Activated naive CD8-positive, alpha-beta T cell treated with anti-CD3 and anti-CD28 coated beads, Interleukin-2, amount 50 U/mL, for 16 hours (primary cell): Measurements from ENCODE around the gene SLAMF1.
A peak's percentile ranks its signal among the peaks of the same experiment; 100 is the strongest.
"Not testable (repeated sequence)": the region's sequence is repeated elsewhere in the genome, so short reads cannot be mapped to it uniquely, and the experiment has no call there.

Source experiments
- DNase-seq: peaks from one replicate; pipeline ENCODE4 v3.0.0-alpha.2; 2020; ENCODE audit warnings: low read depth, low spot score

Gene SLAMF1

GRCh38 chr1:160640359-160641123 lies 6.3 kb downstream of the SLAMF1 start:
- DNase-seq = no peak

- no peak for DNase-seq
These were observed 7.2 kb downstream of the SLAMF1 start for GRCh38 chr1:160639652-160640051.

- DNase-seq = no peak
These were observed 7.9 kb downstream of the SLAMF1 start for GRCh38 chr1:160638926-160639325.

DNA sequence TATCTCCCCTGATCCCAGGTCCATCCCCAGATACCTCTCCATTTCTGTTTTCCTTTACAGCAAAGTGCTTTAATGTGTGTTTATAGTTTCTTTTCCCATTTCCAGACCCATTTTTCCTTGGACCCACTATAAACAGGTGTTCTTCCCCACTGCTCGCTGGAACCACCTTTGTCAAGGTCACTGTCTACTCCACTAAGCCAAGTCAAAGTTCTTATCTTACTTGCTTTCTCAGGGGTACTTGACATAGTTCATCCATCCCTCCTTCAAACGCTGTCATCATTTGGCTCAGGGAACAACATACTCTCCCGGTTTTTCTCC lies 8.3 kb downstream of the SLAMF1 start:
- no peak for DNase-seq

- DNase-seq = no peak
These were observed 8.9 kb downstream of the SLAMF1 start for GRCh38 chr1:160637821-160638539.

- DNase-seq = no peak
These were observed 9.8 kb downstream of the SLAMF1 start for GRCh38 chr1:160637065-160637464.

DNA sequence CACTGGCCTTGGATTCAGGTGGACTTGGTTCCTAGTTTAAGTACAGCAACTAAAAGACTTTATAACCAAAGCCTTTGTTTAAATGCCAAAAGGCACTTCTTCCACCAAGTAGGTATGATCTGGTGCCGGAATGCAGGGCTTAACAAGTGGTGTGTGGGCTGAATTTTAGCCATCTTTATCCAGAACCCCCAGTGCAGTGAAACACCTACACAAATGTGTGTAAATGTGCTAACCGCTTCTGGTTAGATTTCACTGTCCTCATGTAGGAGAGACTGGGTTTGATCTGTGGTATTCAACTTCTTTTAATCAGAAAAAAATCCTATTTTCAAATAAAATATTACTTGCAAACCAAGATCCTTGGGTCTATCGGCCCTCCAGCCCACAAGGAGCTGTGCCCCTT lies 10.3 kb downstream of the SLAMF1 start:
- no peak for DNase-seq

DNA sequence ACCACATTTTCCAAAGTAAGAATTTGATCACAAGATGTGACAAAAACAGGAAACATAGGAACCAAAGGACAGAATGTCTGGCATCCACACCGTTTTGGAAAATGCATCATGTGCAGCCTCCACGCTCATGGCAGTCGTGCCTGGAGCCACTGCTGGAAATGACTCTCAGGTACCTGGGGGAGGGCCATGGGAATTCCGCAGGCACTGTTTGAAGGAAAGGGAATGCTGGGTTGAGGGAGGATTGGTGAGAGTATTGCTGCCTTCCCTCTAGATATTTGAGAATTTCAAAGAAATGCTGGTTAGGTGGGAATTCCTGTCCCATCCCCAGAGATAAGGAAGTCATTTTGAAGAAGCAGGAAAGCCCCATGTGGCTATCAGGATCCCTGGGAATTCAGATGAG lies 10.8 kb downstream of the SLAMF1 start:
- DNase-seq = no peak

DNA sequence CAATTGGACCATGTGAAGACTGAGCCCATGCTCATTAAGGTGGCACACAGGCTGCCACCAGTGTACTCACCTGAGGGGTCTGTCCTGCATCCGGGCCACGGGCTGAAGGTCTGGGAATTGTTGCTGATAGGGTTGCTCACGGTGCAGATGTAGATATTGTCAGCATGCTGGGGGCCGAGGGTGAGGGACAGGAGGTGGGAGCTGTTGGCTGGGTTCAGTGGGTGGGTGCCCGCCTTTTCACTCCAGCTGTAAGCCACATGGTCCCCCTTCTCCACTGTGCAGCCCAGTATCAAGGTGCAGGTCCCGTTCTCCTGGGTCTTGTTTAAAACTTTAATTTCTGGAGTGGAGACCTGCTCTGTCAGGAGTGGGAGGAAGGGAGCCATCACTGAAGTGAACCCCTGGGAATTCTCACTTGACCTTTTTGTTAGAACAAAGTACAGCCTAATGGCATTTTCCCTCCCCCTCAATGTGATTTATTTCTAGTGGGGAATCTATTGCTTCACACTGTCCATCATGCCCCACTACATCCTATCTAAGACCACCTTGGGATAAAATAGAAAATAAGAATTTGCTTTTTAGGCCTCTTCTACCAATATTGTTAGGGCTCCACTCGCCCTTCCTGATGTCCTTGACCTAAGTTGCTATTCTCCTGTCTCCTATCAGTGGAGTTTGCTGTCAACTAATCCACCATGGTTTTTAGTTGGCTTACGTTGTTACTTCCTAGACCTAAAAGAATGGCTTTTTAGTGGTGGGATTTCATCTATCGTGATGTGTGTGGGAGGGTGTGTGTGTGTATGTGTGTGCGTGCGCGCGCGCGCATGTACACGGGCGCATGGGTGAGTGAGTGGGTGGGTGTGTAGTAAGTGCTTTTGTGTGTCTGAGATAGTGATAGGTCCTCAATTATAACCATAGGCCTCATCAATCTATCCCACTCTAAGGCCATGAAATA lies 12.0 kb downstream of the SLAMF1 start:
- no peak for DNase-seq

DNA sequence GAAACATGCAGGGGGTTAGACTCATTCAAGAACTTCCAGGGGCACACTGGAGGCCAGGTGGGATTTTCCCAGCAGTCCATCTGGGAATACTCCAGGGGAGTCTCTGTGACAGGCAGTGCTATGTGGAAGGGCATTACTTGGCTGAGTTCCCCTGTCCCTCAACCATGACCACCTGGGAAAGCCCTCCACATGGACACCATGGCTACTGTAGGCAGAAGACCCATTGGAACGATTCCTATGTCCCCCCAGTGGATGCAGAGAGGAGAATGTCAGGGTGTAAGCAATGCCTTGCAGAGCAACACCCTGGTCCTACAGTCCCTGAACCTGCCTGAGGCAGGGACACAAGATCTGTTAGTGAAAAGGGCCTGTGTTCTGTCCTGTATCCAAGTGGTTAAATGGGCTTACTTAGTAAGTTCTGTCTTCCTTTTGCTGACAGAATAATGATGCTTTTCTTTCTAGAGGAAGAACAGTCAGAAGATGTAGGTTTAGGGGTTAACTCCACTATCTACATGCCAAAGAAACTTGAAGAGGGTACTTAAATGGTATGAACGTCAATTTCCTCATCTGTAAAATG lies 13.4 kb downstream of the SLAMF1 start:
- DNase-seq = no peak

- DNase-seq = no peak
These were observed 14.7 kb downstream of the SLAMF1 start for GRCh38 chr1:160631983-160632625.

DNA sequence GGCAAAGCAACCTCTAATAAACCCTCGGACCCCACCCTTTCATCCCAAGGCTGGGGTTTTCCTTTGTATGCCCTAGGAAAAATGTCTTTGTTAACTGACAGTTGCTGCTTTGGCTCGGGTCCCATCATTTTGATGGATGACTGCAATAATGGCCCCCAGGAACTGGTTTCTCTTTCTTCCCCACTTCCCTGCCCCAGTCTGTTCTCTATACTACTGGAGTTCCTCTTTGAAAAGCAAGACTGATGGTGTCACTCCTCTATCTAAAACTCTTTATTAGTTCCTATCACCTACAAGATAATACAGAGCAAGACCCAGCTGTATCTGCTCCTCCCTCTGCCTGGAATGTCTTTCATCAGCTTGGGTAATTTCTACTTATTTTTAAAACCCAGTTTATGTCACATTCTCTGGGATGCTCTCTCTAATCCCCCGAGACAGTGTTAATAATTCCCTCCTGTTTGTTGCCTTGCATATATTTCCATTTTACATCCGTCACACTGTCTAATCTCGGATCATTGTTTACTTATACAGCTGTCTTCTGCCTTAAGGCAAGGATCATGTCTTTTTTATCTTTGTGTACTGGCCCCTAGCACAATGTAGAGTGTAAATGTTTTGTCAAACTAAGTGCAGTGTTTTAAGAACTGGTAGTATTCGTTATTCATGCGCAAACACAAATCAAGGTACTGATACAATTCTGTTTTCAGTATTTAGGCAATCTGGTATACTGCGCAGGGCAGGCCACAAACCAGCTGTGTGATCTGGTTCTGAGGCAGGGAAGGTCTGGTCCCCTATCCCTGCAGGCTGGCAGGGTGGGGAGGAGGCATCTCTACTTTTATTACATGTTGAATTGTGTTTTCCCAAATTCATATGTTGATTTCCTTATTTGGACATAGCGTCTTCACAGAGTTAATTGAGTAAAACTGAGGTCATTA lies 16.1 kb downstream of the SLAMF1 start:
- no peak for DNase-seq

- DNase-seq = peak; percentile 28
These were observed 17.3 kb downstream of the SLAMF1 start for GRCh38 chr1:160629286-160630210.

DNA sequence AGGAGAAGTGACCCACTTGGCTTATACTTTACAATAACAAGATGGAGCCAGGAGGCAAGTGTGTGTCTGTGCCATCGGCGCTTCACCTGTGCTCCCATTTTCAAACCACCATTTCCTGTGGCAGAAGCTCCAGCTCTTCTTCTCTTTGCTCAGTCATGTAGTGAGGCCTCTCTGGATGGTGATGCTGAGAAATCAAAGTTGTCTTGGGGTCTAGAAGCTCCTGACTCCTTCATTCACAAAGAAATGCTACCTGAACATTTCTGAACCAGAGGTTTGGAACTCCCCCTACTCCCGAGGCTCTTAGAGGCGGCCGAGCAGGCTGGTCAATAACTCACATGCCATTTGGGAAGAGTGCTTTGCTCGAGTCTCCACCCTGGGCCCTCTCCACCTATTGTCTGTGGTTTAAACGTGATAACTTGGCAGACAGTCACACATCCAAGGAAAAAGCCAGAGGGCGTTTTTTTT lies 18.0 kb downstream of the SLAMF1 start:
- DNase-seq = no peak

DNA sequence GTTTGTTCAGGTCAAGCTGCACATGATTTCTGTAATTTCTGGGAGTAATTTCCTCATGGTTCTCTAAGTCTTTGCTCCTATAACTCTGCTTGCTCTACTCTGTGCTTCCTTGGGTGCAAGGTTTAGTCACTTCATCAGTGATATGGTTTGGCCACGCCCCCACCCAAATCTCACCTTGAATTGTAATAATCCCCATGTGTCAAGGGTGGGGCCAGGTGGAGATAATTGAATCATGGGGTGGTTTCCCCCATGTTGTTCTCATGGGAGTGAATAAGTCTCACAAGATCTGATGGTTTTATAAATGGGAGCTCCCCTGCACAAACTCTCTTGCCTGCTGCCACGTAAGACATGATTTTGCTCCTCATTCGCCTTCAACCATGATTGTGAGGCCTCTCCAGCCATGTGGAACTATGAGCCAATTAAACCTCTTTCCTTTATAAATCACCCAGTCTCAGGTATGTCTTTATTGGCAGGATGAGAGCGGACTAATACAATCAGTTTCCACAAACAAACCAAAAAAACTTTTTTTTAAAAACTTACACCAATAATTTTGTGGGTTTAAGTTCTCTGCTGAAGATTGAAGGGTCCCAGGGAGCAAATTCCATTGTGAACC lies 19.1 kb downstream of the SLAMF1 start:
- not testable (repeated sequence) for DNase-seq

DNA sequence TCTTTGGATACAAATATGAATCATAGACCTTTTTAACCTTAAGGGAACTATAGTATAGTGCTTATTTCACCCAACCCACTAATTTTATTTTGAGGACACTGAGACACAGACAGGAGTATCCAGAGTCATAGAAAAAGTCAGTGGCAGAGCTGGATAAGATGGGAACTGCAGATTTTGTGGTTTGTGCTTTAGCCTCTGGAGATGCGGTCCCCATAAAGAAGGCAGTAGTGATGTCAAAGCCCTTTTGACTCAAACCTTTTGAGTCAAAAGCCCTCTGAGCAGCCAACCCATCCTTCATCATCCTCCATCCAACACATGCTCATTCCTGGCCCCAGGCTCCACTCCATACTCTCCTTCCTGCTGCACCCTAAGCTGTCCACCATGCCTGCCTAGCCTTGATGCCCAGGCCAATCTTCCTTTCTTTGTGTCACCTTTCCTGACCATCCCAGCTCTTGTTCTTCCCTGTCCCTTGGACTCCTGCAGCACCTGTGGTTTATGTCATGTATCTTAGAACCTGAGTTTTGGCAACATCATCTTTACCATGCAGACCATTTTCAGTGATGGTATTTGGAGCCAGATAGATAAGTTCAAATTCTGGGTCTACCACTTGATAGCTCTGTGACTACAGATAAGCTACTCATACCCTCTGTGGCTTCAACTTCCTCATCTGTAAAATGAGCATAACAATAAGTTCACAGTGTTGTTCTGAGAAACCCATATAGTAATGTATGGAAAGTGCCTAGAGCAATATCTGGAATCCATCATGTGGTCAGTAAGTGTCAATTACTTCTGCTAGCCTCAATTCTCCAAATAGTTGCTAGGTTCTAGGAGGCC lies 20.1 kb downstream of the SLAMF1 start:
- no peak for DNase-seq

DNA sequence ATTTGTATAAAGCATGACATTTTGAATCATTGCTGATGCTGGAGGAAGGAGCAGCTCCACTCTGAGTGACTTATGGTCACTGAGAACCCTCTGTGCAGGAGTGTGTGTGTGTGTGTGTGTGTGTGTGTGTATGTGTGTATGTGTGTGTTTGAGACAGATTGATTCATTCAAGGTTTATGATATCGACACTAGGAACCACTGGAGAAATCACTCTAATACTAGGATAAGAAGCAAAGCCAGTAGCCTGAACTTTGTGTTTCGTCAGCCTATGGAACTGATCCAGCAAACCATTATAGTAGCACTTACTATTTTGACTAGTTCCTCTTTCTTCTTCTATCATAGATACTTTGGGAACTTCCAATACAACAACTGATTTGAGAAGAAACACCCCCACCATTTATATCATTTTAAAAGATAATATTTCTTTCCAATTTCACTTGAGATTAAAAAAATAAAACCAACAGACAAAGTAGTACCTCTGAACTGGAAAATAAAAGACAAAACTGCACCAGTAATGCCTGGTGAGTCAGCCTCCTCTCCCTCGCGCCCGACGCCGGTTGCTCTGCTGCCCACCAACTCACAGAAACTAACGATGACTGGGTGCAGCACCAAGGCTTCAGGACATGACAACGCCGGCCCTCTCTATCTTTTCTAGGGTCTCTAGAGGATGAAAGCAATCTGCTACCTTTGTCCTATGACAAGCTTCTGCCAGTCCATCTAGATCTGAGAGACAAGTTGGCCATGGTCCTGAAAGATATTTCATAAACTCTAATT lies 20.9 kb downstream of the SLAMF1 start:
- DNase-seq = no peak
